ENCODE data around the gene COL18A1.

COL18A1 gene

DNA sequence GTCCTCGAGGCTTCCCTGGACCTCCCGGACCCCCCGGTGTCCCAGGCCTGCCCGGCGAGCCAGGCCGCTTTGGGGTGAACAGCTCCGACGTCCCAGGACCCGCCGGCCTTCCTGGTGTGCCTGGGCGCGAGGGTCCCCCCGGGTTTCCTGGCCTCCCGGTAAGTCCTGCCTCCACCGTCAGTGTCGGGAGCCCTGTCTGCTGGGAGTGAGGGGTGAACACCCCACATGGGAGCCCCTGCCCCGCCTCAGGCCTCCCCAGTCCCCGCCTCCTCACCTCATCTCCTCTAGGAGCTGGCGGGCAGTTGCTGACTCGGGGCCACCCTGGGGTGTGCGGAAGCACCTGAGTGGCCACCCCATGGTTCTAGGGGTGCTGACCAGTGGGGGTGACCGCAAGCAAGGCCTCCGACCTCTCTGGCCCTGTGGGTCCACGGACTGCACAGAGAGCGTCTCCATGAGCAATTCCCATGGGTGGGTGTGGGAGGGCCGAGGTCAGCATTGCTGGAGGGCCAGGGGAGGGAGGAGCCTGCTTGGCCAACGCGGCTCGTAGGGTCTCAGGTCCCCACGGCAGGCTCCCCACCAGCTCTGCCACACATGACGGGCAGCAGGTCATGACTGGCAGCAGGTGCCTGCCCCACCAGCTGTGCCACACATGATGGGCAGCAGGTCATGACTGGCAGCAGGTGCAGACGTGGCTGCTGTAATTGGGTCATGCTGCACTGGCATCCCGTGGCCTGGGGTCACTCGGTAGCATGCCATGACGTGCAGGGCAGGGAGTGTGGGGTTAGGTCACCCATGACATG lies 75.9 kb downstream of the COL18A1 start:
- DNase-seq (ENCODE audit: low spot score): no peak

DNA sequence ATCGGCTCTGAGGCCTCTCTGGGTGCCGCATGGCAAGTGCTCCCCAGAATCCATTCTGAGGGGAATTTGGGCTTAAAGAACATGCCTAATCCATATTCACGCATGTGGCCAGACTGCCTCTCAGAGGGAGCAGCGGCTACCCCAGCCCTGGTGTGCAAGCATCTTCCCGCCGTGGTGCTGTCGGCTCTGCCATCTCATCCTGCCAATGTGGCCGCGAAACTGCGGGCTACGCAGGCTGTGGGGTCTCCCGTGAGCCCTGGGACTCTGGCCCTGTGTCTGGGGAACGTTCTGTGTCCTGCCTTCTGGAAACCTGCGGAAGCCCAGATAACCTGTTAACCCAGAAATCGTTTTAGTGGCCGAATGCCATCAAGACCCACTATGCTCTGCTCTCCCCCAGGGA lies 76.6 kb downstream of the COL18A1 start:
- no peak for DNase-seq (ENCODE audit: low spot score)

DNA sequence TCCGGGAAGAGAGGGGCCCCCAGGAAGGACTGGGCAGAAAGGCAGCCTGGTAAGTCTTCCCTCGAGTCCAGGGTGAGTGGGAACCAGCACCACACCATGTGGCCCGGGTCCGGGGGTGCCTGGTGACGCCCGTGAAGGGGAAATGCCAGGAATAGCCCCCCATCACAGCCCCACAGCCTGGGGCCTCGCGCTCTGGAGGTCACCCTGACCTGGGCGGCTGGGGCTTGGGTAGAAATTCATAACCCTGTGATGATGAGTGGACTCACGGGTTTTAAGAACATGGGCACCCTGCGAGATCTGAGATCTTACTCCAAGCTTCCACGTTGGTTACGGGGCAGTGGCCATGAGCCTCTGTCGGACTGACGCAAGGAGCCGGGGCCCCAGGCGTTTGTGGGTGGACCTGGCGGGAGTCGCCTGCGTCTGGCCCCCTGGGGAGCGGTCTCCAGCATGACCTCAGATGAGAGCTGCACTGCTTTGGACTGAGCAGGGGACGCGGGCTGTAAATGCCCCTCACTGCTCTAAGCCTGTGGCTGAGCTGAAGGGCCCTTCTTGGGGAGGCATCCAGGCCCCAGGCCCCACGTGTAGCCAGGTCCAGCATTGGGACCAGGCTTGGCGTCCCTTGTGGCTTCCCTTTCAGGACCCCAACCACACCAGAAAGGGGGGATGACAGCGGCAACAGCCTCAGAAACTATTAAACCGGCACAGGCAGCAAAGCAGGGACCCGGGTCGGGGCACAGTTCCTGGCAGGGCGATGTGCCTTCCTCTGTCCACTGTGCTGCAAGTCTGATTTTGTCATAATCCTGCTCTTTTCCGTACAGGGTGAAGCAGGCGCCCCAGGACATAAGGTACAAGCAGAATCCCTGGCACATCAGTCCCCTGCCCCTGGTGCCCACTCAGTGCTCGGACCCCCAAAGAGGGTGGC lies 77.3 kb downstream of the COL18A1 start:
- no peak for DNase-seq (ENCODE audit: low spot score)

DNA sequence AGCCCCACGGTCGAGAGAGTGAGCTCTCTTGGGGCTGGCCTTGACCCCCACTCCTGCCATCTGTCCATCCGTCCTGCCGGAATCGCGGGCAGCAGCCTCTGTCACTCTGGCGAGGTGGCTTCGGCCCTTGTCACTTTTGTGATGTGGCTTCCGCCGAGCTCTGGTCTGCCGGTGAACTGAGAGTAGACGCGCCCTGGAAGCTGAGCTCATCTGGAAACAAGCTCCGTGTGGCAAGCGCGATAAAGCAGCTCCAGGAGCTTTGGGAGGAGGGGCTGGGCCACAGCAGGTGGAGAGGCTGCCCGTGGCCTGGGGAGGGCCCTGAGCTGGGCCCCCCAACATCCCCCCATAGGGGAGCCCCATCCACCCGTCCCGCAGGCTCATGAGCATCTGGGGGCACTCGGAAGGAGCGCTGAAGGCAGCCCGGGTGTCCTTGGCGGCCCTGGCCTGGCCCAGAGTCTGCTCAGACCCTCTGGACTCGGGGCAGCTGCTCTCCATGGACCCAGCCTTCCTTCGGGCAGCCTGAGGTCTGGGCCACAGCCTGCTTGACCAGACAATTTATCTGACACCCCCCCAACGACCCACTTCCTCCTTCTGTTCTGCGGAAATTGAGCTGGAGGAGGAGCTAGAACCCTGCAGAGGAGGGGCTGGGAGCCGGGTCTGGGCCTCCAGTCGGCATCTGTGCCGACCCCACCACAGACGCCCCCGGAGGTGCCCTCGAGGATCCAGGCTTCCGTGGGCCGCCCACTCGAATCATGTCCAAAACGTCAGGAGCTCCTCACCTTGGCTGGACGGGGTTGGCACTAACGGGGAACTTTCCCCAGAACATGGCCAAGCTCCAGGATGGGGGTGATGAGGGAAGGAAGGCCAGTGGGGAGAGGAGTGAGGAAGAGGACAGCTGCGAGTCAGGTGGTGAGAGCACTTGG lies 78.2 kb downstream of the COL18A1 start:
- peak; percentile 42 for DNase-seq (ENCODE audit: low spot score)

DNA sequence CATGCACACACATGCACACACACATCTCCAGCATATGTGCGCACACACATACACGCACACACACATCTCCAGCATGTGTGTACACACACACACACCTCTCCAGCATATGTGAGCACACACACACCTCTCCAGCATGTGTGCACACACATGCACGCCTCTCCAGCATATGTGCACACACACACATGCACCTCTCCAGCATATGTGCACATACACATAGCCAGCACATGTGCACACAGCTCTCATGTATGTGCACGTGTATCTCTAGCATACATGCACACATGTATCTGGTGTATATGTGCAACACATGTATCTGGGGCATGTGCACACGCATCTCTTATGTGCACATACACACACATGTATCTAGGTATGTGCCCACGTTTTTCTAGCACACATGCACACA lies 79.4 kb downstream of the COL18A1 start:
- DNase-seq (ENCODE audit: low spot score): no peak

DNA sequence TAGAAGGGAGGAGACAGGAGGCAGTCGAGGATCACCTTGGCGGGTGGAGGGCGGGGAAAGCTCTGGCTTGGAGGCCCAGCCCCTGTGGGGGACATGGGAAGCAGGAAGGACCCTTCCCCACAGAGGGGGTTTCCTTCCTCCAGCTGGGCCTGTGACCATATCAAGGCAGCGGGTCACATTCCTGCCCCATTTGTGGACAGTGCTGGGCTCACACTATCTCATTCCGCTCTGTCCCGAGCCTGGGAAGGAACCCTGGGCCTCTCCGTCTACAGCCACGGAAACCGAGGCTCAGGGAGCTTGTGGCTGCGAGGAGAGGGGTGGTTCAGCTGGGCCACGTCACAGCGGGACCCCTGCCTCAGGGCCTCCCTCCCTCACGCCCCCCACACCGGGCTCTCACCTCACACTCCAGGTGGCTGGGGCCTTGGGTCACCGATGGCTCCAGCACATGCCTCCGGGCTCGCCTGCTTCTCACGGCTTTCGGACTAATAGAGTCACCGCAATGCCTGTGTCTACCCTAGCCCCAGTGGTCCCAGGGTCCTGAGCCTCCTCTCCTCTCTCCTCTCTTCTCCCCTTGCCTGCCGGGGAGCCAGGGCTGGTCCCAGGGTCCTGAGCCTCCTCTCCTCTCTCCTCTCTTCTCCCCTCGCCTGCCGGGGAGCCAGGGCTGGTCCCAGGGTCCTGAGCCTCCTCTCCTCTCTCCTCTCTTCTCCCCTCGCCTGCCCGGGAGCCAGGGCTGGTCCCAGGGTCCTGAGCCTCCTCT lies 80.9 kb downstream of the COL18A1 start:
- DNase-seq (ENCODE audit: low spot score): no peak

DNA sequence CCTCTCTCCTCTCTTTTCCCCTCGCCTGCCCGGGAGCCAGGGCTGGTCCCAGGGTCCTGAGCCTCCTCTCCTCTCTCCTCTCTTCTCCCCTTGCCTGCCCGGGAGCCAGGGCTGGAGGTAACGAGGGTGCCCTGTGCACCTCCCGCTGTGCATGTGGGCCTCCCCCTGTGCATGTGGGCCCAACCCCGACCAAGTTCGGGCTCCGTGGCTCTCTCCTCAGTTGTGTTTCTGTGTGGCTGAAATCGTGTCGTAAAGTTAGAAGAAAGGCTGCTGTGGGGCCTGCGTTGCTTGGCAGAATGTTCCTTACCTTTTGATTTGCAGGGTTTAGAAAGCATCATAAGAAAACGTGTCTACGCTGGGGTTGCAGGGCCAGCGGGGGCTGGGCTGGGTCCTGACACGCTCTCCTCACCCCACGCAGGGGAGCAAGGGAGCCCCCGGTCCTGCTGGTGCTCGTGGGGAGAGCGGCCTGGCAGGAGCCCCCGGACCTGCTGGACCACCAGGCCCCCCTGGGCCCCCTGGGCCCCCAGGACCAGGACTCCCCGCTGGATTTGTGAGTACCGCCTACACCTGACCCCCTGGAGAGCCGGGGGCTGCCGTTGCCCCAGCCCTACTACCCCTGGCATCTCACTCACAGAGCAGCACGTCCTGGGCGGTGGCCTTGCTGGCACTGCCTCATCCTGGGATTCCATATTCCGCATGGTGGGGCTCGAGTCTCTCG lies 81.6 kb downstream of the COL18A1 start:
- DNase-seq (ENCODE audit: low spot score): no peak

DNA sequence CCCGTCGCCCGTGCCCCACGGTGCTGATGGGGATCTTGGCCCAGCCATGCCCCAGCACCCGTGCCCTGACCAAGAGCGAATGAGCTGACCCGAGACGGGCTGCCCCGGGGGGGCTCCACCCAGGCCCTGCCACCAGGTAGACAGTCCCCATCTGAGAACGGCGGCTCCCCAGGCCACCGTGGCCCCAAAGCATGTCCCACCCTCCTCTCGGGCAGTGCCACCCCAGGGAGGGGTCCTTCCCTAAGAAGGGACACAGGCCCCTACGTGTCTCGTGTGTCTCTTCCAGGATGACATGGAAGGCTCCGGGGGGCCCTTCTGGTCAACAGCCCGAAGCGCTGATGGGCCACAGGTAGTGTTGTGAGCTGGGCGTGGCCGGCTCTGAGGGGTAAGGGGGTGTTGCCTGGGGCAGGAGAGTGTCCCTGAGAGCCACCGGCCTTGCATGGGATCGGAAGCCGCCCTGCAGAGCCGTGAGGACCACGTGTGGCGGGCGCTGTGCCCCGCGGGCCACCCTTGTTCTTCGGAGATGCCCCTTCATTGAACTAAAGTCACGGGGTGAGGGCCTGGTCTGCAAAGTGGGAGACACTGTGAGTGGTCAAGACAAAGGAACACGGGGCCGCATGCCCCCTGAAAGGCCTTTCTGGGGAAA lies 82.3 kb downstream of the COL18A1 start:
- no peak for DNase-seq (ENCODE audit: low spot score)

DNA sequence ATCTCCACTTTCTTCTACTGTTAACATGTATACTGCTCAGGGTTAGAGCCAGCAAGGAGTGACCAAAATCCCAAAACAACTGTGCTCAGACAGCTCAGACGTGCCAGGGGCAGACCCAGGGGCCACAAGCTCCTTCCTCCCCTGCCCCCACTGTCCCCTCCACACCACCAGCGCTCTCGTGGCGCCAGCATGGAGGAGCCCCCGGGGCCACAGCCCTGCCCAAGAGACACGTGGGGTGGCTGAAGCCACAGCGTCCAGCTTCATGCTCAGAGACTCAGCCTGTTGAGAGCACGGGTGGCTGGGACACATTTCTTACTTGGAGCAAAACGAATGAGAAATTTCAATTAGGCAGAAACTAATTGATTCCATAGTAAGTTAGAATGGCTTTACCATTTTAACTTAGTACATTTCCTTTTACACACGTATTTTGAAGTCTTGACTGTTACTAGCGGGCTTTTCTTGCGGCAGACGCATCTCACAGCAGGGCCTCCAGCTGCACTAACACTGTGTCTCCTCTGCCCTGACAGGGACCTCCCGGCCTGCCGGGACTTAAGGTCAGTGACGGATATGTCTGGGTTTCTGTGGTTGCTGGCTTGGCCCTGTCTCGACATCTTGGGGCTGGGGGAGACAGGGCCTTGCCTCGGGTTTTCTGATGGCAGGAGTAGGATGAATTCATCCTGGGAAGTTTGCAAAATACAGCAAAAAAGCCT lies 83.1 kb downstream of the COL18A1 start:
- DNase-seq (ENCODE audit: low spot score): no peak

DNA sequence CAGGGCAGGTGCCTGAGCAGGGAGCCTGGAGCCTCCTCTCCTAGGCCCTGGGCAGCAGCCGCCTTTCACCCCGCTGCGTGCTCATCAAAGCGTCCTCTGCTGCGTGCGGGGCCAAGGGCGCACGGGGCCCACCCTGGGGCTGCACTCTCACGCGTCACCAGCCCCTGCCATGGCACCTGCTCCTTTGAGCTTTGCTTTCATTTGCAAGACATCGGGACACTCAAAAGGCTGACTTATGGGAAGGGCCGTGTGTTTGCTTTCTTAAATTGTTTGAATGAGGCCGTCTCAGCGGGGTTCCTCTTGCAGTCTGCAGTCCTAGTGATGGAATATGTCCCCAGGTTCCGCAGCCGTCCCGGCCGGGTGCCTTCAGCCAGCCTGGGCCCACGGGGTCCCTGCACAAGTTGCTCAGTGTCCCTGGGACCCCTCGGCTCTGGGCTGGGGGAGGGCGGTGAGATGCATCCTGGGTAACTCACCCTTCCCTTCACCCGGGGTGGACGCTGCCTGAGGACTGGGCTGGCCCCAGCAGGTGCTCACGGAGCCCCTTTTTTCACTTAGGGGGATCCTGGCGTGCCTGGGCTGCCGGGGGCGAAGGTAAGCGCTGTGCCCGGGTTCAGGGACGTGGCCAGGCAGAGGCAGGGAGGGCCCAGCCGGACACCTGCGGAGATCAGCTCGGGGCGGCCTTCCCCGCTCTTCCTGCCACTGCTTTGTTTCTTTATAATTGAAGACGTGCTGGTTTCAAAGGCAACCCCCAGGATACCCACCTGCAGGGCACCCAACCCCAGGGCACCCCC lies 84.2 kb downstream of the COL18A1 start:
- DNase-seq (ENCODE audit: low spot score): no peak

DNA sequence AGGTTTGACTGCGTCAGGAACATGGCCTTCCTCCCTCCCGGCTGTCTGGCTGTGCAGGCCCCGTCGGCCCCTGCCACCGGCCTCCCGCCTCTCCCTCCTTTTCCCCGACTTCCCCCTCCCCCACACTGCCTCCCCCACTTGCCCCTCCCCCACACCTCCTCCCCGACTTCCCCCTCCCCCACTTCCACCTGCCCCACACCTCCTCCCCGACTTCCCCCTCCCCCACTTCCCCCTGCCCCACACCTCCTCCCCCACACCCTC lies 84.7 kb downstream of the COL18A1 start:
- DNase-seq (ENCODE audit: low spot score): no peak

DNA sequence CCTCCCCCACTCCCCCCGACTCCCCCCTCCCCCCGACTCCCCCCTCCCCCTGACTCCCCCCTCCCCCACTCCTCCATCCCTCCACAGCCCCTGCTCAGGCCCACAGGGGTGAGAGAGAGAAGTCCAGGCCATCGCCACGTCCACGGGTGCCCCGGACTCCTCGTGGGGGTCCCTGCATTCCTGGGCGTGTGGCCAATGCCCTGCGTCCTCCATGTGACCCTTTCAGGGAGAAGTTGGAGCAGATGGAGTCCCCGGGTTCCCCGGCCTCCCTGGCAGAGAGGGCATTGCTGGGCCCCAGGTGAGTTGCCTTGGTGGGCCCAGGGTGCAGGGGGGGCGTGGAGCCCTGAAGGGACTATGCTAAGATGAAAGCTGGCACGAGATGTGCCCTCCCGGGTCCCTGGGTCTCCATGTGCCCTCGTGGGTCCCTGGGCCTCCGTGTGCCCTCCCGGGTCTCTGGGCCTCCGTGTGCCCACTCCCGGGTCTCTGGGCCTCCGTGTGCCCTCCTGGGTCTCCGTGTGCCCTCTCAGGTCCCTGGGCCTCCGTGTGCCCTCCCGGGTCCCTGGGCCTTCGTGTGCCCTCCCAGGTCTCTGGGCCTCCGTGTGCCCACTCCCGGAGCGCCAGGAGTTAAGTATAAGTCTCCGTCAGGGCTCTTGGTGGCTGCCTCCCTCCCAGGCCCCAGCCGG lies 85.2 kb downstream of the COL18A1 start:
- DNase-seq (ENCODE audit: low spot score): no peak

DNA sequence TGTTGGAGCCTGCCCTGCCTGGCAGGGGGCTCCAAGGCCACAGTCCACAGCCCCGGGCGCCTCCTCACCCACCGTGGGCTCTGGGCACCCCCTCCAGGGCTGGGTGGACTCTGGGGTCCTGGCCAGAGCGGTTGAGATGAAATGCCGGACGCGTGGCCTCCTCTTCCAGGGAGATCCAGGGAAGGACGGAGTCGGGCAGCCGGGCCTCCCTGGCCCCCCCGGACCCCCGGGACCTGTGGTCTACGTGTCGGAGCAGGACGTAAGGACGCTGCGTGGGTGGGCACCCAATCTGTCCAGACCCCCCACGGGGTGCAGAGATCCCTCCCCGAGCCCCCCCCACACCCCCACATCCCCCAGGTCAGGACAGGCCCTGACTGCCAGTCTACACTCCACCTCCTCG lies 86.1 kb downstream of the COL18A1 start:
- DNase-seq (ENCODE audit: low spot score): no peak

DNA sequence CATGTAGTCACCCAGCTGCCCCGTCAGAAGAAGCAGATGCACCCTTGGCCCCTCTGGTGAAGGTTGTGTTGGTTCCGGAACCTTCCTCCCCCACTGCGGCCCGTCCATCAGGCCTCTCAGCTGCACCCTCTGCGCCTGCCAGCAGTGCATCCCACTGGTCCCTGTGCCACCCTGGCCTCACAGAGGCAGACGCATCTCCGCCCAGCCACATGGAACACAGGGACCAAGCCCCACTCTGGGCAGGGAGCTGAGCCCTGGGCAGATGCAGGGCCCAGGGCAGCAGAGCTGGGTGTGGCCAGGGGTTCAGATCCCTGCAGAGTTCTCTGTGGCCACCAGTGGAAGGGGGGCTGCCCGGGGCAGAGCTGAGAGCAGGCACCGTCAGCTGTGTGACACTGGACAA lies 86.7 kb downstream of the COL18A1 start:
- no peak for DNase-seq (ENCODE audit: low spot score)

DNA sequence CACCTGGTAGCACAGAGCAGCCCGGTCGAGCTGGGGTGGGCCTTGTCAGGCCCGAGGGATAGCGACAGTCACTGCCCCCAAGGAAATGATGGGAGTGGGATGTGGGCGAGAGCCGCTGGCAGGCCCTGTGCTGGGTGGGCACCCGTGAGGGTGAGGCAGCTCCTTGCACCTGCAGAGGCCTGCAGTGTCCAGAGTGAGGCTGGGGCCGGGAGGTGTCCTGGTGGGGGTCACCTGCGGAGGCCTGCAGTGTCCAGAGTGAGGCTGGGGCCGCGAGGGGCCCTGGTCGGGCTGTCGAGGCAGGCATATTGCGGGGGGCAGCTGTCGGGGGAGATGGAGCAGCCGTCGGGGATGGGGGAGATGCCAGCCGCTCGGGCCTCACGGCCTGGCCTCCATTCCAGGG lies 87.8 kb downstream of the COL18A1 start:
- DNase-seq (ENCODE audit: low spot score): no peak

DNA sequence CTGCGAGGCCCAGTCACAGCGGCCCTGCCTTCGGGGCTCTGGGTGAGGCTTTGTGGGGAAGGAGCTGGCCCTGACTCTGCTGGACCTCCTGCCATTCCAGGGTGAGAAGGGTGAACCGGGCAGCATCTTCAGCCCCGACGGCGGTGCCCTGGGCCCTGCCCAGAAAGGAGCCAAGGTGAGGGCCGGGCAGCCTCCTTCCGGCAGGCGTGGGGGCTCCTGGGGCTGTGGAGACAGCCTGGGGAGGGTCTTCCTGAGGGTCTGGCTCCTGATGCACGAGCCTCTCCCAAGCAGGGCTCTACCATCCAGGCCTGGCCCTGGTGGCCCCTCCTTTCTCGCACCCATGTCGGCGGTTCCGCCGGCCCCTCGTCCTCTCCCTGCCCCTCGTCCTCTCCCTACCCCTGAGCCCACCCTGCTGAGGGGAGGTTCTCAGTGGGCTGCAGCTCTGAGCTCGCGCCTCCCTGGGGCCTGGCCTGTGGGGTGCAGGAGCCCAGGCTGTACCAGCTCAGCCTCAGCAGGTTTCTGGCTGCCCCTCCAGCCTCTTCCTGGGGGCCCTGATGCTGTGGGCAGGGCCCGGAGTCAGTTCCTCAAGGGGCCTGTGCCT lies 88.5 kb downstream of the COL18A1 start:
- no peak for DNase-seq (ENCODE audit: low spot score)

DNA sequence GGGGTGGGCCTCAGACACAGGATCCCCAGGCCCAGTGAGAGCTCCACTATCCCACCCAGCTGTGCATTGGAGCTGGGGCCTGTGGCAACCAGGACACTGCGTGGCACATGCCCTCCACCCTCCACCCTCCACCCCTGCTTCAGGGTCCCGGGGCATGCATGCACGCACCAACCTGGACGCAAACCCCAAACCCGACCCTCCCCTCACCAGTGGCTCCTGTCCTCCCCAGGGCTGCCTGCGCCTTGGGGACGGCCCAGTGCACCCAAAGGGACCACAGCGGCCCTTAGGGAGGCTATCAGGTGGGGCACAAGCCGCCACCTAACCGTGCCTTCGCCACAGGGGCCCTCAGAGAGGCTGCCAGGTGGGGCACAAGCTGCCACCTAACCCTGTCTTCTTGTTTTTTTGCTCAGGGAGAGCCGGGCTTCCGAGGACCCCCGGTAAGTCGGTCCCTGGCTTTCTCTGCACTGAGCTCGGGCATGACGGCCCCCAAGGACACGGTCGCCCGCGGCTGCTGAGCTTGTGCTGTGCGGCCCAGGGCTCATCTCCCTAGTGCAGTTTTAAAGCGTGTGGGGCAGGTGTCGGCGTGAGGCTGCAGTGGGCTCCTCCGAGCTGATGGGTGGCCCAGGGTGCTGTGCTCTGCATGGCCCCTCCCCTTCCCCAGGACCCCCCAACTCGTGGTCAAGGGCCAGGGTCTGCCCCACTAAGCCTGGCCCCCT lies 89.3 kb downstream of the COL18A1 start:
- no peak for DNase-seq (ENCODE audit: low spot score)
